ENCODE measurements around the gene PTPRM.

PTPRM gene

GRCh38 chr18:8175501-8176061 lies 608.5 kb downstream of the PTPRM start:
- no peak for DNase-seq (ENCODE audit: low read depth)

- DNase-seq (ENCODE audit: low read depth), result no peak
Measured at GRCh38 chr18:8176109-8176508, 609.0 kb downstream of the PTPRM start.

- no peak for DNase-seq (ENCODE audit: low read depth)
Measured at GRCh38 chr18:8176554-8176953, 609.4 kb downstream of the PTPRM start.

GRCh38 chr18:8177330-8178016 lies 610.4 kb downstream of the PTPRM start:
- DNase-seq (ENCODE audit: low read depth), result no peak

- no peak for DNase-seq (ENCODE audit: low read depth)
Measured at GRCh38 chr18:8186413-8186812, 619.3 kb downstream of the PTPRM start.

GRCh38 chr18:8188184-8188583 lies 621.1 kb downstream of the PTPRM start:
- DNase-seq (ENCODE audit: low read depth), result no peak

- DNase-seq (ENCODE audit: low read depth), result no peak
Measured at GRCh38 chr18:8190980-8191379, 623.9 kb downstream of the PTPRM start.

GRCh38 chr18:8194431-8194830 lies 627.3 kb downstream of the PTPRM start:
- no peak for DNase-seq (ENCODE audit: low read depth)

- DNase-seq (ENCODE audit: low read depth), result no peak
Measured at GRCh38 chr18:8196238-8196637, 629.1 kb downstream of the PTPRM start.

- no peak for DNase-seq (ENCODE audit: low read depth)
Measured at GRCh38 chr18:8197499-8197898, 630.4 kb downstream of the PTPRM start.

GRCh38 chr18:8207996-8208395 lies 640.9 kb downstream of the PTPRM start:
- DNase-seq (ENCODE audit: low read depth), result no peak

- DNase-seq (ENCODE audit: low read depth), result no peak
Measured at GRCh38 chr18:8208716-8209115, 641.6 kb downstream of the PTPRM start.

GRCh38 chr18:8212896-8213780 lies 646.0 kb downstream of the PTPRM start:
- DNase-seq (ENCODE audit: low read depth), result no peak

- DNase-seq (ENCODE audit: low read depth), result no peak
Measured at GRCh38 chr18:8215741-8216140, 648.6 kb downstream of the PTPRM start.

GRCh38 chr18:8217051-8217564 lies 650.0 kb downstream of the PTPRM start:
- no peak for DNase-seq (ENCODE audit: low read depth)

GRCh38 chr18:8218197-8218596 lies 651.1 kb downstream of the PTPRM start:
- DNase-seq (ENCODE audit: low read depth), result no peak

GRCh38 chr18:8221452-8221851 lies 654.3 kb downstream of the PTPRM start:
- no peak for DNase-seq (ENCODE audit: low read depth)

GRCh38 chr18:8224576-8224975 lies 657.5 kb downstream of the PTPRM start:
- DNase-seq (ENCODE audit: low read depth), result no peak

GRCh38 chr18:8229040-8229439 lies 661.9 kb downstream of the PTPRM start:
- no peak for DNase-seq (ENCODE audit: low read depth)

GRCh38 chr18:8229787-8230186 lies 662.7 kb downstream of the PTPRM start:
- no peak for DNase-seq (ENCODE audit: low read depth)

- DNase-seq (ENCODE audit: low read depth), result no peak
Measured at GRCh38 chr18:8231316-8231715, 664.2 kb downstream of the PTPRM start.

GRCh38 chr18:8232791-8233190 lies 665.7 kb downstream of the PTPRM start:
- DNase-seq (ENCODE audit: low read depth), result no peak

GRCh38 chr18:8235894-8236293 lies 668.8 kb downstream of the PTPRM start:
- DNase-seq (ENCODE audit: low read depth), result no peak

Data from activated gamma-delta T cell treated with anti-CD3 and anti-CD28 coated beads, Interleukin-2, amount 50 U/mL, for 16 hours (primary cell).